Measurements from ENCODE around the gene CDH13. TPM values are rescaled to one million over a fixed set of nuclear protein-coding genes. Genes with fewer than 3 reads are reported as not detected.

Gene CDH13
- total and polyA plus RNA-seq, 2 of the 8 experiments (the other 6 are each of a cell fraction or from before 2014, with no cell fraction given), result 2.3 to 2.4 TPM

GRCh38 chr16:82864332-82865040 is 237.7 kb downstream of the CDH13 start:
- Histone ChIP-seq H3K23me2 (ENCODE audit: low read depth, low read length) (no peaks in the 10 kb centered on the region), H2BK120ac (replicated peaks; ENCODE audit: low read depth, low read length) (no peak overlapping the region), H3K18ac (ENCODE audit: extremely low read depth, low read length) (no peak overlapping the region), H3K79me1 (ENCODE audit: low read depth, low read length) (no peaks in the 10 kb centered on the region), H2BK20ac (ENCODE audit: low read length) (no peak overlapping the region), H3K14ac (ENCODE audit: insufficient read length) (no peak overlapping the region), H3K79me2 (ENCODE audit: control insufficient read depth in 1 of 2, insufficient read depth in 2 of 2, low read length in 2 of 2) (no peaks in the 10 kb centered on the region), H2BK15ac (ENCODE audit: low read length) (no peak overlapping the region), H3K27ac (ENCODE audit: low read depth, low read length) (no peak overlapping the region), H2AK5ac (ENCODE audit: low read depth, low read length) (no peak overlapping the region), H3K27me3 (replicated peaks in 1 of 4; ENCODE audit: control insufficient read depth in 3 of 4, extremely low read depth in 1 of 4, insufficient read depth in 3 of 4, low read length in 3 of 4) (no peaks in the 10 kb centered on the region), H3K36me3 (ENCODE audit: control insufficient read depth in 2 of 4, insufficient read depth in 4 of 4, low read length in 3 of 4) (no peaks in the 10 kb centered on the region), H3K23ac (ENCODE audit: insufficient read length) (no peak overlapping the region), H4K20me1 (replicated peaks in 1 of 2; ENCODE audit: control insufficient read depth in 1 of 2, insufficient read depth in 2 of 2, low read length in 2 of 2) (no peaks in the 10 kb centered on the region), H2BK5ac (ENCODE audit: low read depth, low read length) (no peak overlapping the region), H4K5ac (ENCODE audit: insufficient read length, low read depth, low read length) (no peak overlapping the region), H2BK12ac (ENCODE audit: low read depth, low read length) (no peak overlapping the region), H3K4ac (replicated peaks; ENCODE audit: insufficient read length, low read depth, low read length) (no peak overlapping the region), H3K4me2 (ENCODE audit: insufficient read depth in 1 of 2, low read depth in 2 of 2, low read length in 2 of 2) (no peak overlapping the region), H4K91ac (replicated peaks; ENCODE audit: insufficient read length, low read length) (no peak overlapping the region), H3K56ac (replicated peaks; ENCODE audit: insufficient read length, low read depth, low read length) (no peak overlapping the region), H3K4me1 (replicated peaks in 1 of 4; ENCODE audit: control insufficient read depth in 3 of 4, insufficient read depth in 4 of 4, low read length in 3 of 4) (no peaks in the 10 kb centered on the region), H2AFZ (ENCODE audit: low read length) (no peak overlapping the region), H3K9ac (replicated peaks in 1 of 4; ENCODE audit: extremely low read depth in 1 of 4, low read depth in 3 of 4, low read length in 3 of 4) (no peak overlapping the region), H4K8ac (ENCODE audit: extremely low read depth, insufficient read depth, low read length) (no peak overlapping the region), H3K4me3 (ENCODE audit: extremely low read depth in 1 of 4, insufficient read depth in 2 of 4, low read depth in 3 of 4, low read length in 4 of 4) (no peak overlapping the region), H3K9me3 (ENCODE audit: insufficient read depth in 2 of 2, low read depth in 1 of 2, low read length in 1 of 2) (peaks cover 4 to 6% of the 10 kb centered on the region in 2 experiments; a peak in 2 of 4 replicates)
- CTCF ChIA-PET (ENCODE audit: partially characterized antibody), result no interaction called here
- DNase-seq (ENCODE audit: low read depth in 1 of 2, low spot score in 2 of 2) (no peak), FAIRE-seq (no peak)
- TF ChIP-seq ZNF274 (IDR thresholded peaks at IDR 0.05; ENCODE audit: borderline replicate concordance, extremely low read depth, low read length) (no peak), YY1 (IDR thresholded peaks at IDR 0.05; ENCODE audit: low read depth, low read length) (no peak), SIX5 (IDR thresholded peaks at IDR 0.05; ENCODE audit: low read depth, low read length) (no peak), SIRT6 (IDR thresholded peaks at IDR 0.05; ENCODE audit: low read length) (no peak), CBX5 (IDR thresholded peaks at IDR 0.05; ENCODE audit: low read depth, low read length) (no peak), EGR1 (IDR thresholded peaks at IDR 0.05; ENCODE audit: borderline replicate concordance, low read depth, low read length) (no peak), JUN (IDR thresholded peaks at IDR 0.05; ENCODE audit: low read depth, low read length) (no peak), BCL11A (IDR thresholded peaks at IDR 0.05; ENCODE audit: low read depth in 2 of 2, low read length in 2 of 2) (no peak), PHF8 (conservative IDR thresholded peaks at IDR 0.05; ENCODE audit: low read depth, low read length) (no peak), POLR2AphosphoS5 (IDR thresholded peaks at IDR 0.05; ENCODE audit: low read depth, low read length) (no peak)
- POLR2A ChIA-PET (ENCODE audit: partially characterized antibody), result no interaction called here
- 92% methylated on average over 9 of the region's 9 CpGs; no CpG with 5 or more reads in 1 of the 2 experiments for WGBS, 2 experiments (ENCODE audit: extremely low coverage in 1 of 2, insufficient coverage in 1 of 2, insufficient read length in 1 of 2, insufficient replicate concordance in 2 of 2, low coverage in 1 of 2, low lambda C conversion rate in 2 of 2, missing lambda C conversion rate in 1 of 2)
